Omental fat pad (tissue), 4 donors: ENCODE data around the gene PPP1R9A. TPM values are rescaled to one million over a fixed set of nuclear protein-coding genes. Genes with fewer than 3 reads are reported as not detected.

Experiments
- ATAC-seq: fragments of 150-250 bp; one replicate; pipeline ENCODE4 v1.9.1; 2016; ENCODE audit warnings: mild to moderate bottlenecking, moderate library complexity; ENCODE audit not compliant: low FRiP score
- DNase-seq: peaks from one replicate; pipeline ENCODE4 v3.0.0-alpha.2; 2019; ENCODE audit warnings: low spot score
- CTCF ChIP-seq, 3 donors: fragments of 450-650 bp; IDR thresholded peaks; one replicate each; pipeline ENCODE4 v1.5.1; 2016 to 2017; ENCODE audit warnings: antibody characterized with exemption in 3 of 3, mild to moderate bottlenecking in 3 of 3, moderate library complexity in 2 of 3
- total RNA-seq, 4 donors: library from RNA; depleted of rRNA; stranded (reverse); fragments of >200 nt; gene quantifications; one replicate each; pipeline ENCODE4 v1.1.0, GENCODE V29; 2016

PPP1R9A gene
- total RNA-seq, 4 donors from 2014 or later, result 5.5 to 16.5 (median 9.6) TPM

- DNase-seq, result no peak
- no peak for ATAC-seq
- TF ChIP-seq CTCF (IDR thresholded peaks at IDR 0.05), result no peak
Measured at GRCh38 chr7:94949532-94949931, 42.1 kb downstream of the PPP1R9A start.

- no peak for ATAC-seq
- no peak for DNase-seq
Measured at GRCh38 chr7:94955807-94956206, 48.4 kb downstream of the PPP1R9A start.

GRCh38 chr7:94957061-94957460 is 49.7 kb downstream of the PPP1R9A start:
- DNase-seq (no peak), ATAC-seq (no peak)
- TF ChIP-seq CTCF (IDR thresholded peaks at IDR 0.05), result no peak

More at GRCh38 chr7:94955807-94956206, 48.4 kb downstream of the PPP1R9A start:
- no peak for TF ChIP-seq CTCF (IDR thresholded peaks at IDR 0.05)

- no peak for ATAC-seq
Measured at GRCh38 chr7:94962661-94963060, 55.3 kb downstream of the PPP1R9A start.

GRCh38 chr7:94969434-94970084 is 62.2 kb downstream of the PPP1R9A start:
- TF ChIP-seq CTCF (IDR thresholded peaks at IDR 0.05), result no peak
- DNase-seq, result no peak
- ATAC-seq, result no peak

More at GRCh38 chr7:94962661-94963060, 55.3 kb downstream of the PPP1R9A start:
- no peak for DNase-seq
- TF ChIP-seq CTCF (IDR thresholded peaks at IDR 0.05), result no peak

GRCh38 chr7:94970085-94970576 is 62.7 kb downstream of the PPP1R9A start:
- TF ChIP-seq CTCF (IDR thresholded peaks at IDR 0.05), result no peak
- no peak for ATAC-seq
- DNase-seq, result no peak
